HG03354 (cell line): ENCODE data around the gene PABPN1.

Experiments
- ATAC-seq: cut with Tn5 transposase; IDR thresholded peaks from one replicate; pipeline ENCODE4 v1.9.1; 2021; ENCODE audit warnings: mild to moderate bottlenecking; ENCODE audit not compliant: unreplicated experiment, poor library complexity, severe bottlenecking

The PABPN1 gene

DNA sequence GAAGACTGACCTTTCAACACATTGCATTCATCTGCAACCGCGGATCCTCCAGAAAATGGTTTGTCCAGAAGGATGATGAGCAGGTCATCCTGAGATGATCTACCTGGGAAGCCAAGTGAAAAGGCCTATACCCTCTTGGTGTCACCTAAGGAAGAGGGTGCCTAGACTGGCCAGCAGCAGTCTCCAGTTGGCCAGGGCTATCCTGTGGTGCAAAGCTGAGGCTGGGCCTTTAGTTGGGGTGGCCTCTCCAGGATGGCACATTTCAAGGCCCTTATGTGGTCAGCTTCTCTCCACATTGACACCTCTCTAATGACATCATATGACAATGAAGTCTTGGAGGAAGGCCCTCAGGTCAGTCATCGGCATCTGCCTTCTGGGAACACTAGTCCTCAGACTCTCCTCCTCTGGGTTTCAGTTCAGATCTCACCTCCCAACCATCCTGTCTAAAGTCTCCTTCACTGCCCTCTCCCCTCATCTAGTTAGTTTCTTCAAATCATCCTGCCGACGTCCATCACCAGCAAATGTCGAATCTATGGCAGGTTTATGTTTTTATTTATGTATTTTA is 34.7 kb downstream of the PABPN1 start:
- no peak for ATAC-seq

DNA sequence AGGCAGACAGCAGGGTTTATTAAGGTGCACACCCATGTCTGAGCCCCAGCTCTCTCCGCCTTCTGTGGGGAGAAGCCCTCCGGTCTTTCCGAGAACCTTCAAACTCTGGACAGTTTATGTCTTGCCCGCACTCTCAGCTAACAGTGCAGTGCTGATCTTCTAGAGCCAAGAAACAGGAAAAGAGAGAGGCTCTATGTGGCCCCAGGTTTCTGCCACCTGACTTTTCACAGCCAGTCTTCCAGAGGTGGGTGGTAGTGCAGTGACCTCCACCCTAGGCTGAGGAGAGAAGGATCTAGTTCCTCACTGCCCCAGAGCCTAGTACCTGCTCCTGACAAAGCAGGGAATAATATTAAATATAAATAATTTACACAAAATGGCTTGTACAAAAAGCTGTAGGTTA is 35.4 kb downstream of the PABPN1 start:
- ATAC-seq, result no peak

DNA sequence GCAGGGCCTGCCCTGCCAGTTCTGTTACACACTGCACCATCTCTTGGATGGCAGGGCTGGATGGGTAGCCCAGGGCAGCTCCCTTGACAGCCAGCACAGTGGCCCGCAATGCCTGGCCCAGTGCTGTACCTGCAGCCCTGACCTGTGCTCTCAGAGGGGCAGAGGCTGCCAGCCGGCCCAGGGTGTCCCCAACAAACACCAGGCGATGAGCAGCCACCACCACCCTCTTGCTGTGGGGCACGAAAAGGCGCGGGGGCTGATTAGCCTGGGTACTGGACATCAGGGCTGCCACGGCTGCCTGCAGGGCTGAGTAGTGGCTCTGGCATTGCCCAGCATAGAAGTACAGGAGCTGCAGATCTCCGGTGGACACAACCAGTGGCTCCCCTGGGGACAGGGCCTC is 36.0 kb downstream of the PABPN1 start:
- no peak for ATAC-seq

DNA sequence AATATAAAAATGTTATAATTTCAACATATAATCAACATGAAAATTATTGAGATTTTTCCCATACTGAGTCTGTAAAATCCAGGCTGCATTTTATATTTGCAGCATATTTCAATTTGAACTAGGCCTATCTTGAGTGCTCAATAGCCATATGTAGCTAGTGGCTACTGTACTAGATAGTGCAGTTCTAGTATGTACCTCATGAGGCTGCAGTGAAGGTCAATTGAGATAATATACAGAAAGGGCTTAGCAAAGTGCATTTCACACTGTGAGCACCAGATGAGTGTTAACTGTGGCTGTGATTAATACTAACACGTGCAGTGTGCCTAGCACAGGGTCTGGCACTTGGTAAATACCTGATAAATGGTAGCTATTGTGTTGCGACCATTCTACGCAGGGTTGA is 36.8 kb downstream of the PABPN1 start:
- no peak for ATAC-seq

DNA sequence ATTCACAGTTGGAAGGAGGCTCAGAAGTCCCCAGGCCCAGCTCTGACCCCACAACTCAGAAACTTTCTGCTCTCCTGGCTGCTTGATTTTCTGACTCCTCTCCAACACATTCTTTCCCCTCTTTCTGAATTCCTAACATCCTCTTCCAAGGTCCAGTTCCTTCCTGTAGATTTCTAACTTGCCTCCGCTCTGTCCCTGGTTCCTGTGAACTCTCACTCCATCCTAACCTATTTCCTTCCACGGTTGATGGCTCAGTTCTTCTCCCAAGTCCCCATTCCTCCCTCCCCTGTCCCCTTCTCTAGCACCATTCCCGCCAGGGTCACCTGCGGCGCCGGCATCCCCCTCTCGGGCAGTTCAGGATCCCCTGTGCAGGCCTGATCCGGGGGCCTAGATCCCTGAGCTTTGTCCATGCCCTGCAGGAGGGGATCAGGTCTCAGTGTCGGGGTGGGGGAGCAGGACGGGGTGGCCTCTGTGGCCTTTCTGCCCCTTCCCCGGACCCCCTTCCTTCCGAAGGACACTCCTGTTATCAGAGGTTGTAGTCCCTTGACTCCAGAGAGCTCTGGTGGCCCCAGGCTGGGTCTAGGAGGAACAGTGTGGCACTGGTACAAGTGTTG is 37.4 kb downstream of the PABPN1 start:
- ATAC-seq, result no peak

DNA sequence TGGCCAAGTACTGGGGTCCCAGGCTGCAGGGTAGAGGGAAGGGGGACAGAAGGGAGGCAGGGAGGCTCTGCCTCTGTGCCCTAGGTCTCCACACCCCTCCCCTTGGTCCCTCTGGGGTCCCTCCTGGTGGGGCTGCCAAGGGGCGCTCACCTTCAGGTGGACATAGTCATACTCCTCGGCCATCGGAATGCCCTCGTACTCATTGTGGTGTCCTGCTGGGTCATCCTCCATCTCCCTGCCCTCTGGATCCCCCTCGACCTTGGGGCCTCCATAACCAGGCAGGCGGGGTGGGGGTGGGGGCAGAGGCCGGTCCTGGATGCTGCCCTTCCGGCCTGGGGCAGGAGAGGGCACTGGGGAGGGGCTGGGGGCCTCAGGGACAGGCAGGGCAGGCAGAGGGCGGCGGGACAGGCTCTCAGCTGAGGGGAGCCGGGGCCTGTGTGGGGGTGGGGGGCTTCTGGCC is 37.9 kb downstream of the PABPN1 start:
- ATAC-seq, result no peak

DNA sequence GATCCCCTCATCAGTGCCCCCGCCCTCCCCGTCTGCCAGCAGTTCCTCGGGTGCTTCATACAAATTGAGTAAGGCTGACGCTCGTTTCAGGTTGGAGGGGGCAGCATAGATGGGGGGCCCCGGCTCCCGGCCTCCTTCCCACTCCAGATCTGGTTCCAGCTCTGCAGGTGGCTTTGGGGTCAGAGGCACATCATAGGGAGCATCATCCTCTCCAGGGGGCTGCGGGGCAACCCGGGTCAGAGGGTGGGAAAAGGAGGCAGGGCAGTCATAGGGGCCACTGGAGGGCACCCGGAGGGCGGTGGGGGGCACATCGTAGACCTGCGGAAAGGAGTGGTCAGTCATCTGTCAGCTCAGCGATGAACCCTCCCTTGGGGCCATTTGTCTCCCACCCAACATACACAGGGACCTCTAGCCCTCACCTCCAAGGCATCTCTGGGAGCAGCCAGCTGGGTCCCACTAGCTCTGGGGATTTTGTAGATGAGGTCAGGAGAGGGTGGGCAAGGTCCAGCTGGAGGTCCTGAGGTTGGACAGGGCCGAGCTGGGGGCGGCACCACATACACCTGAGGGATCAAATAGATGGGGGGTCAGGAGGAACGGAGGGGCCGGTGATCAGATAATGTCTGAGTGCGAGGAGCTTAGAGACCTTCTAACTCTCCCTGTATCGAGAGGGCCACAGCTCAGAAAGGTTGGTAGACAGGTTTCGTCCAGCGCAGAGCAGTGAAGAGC is 38.6 kb downstream of the PABPN1 start:
- no peak for ATAC-seq

DNA sequence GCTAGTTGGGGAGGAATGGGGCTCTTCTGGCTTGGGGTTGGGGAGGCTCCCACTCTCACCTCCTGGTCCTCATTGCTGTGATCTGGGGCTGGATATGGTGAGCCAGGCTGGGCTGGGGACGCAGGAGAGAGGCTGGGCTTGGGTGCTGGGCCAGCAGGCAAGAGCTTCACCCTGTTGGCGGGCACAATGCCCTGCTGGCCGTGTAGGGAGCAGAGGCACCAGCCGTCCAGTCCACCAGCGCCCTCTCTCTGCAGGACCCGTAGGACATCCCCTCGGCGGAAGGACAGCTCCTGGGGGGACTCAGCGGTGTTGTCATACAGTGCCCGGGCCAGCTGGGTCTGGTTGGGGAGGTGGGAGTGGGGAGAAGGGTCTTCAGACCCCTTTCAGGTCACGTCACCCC is 39.2 kb downstream of the PABPN1 start:
- no peak for ATAC-seq

DNA sequence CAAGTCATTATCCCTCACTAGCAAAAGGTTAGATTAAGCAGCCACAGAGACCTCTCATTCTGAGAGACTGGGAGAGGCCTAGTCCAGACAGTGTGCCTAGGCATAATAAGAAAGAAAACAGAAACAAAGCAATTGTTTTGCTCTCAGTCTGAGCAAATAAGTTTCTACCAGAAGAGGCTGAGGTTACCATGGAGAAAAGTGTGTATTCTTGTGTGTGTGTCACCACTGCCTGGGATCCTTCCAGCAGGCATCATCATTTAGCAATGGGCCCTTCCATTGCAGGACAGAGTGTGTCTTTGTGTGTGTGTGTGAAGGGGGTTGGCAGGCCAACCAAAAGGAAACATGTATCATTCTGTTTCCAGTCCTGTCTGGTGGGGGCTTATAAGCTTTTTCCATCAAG is 40.1 kb downstream of the PABPN1 start:
- no peak for ATAC-seq

DNA sequence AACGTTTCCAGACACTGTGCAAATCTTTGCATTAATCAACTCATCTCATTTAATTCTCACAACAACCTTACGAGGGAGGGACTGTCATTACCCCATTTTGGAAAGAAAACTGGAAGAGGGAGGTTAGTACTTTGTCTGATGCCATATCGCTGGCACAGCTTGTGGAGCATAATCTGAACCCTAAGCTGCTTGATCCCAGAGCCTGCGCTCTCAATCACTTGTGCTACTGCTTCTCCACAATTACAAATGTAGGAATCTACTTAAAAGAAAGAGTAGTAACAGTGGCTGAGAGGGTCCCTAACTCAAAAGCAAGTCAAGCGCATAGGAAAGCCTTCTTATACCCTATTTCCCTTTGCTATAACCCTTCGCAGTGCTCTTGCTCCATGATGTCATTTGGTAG is 40.5 kb downstream of the PABPN1 start:
- ATAC-seq, result no peak

DNA sequence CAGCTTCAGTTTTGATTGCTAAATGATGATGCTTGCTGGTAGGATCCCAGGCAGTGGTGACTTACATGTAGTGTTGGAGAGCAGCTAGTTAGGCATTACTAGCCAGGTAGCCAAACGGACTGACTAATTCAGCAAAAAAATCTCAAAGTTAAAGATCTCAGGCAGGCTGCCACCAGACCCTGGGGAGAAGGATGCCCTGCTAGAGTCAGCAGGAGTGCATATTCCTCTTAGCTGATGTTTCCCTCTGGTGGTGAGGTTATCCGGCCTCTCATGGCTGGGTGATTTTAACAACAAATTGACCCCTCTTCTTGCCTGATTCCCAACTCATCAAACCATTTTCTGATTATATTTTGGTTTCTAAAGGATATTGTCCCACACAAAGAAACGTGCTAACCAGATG is 40.9 kb downstream of the PABPN1 start:
- no peak for ATAC-seq

DNA sequence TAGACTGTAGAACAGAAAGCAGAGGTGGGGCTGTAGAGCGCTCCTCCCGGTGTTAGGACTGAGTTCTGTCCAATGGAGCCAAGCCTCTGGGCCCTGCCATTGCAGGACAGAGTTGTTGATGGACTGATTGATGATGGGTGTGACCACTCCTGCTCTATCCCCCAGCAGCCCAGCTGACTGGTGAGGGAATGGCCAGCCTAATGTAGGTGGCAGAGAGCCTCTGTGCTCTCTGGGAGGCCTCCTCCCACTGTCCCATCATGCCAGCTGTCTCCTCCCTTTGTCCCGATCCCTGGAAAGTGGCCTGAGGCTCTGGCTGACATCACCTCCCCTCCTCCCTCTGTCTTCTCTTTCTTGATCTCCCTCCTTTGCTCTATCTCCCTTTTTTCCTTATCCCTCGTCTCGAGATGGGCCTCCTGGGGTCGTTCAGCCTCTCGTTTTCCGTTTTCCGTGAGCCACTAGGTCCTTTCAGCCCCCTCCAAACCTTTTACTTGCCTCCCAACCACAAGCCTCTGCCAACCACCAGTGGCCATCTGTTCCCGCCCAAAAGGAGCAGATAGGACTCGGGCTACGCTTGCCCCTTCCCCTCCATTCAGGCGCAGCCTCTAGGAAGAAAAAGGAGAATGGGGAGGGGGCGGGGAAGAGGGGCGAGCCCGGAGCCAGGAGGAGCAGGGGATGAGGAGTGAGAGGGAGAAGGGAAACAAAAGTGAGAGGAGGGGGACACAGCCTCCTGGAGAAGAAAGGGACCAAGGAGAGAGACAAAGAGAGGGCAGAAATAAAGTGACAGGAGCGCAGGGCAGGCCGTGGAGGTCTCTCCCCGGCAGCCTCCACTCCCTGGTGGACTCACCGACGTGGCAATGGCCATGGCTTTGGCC is 43.1 kb downstream of the PABPN1 start:
- no peak for ATAC-seq

DNA sequence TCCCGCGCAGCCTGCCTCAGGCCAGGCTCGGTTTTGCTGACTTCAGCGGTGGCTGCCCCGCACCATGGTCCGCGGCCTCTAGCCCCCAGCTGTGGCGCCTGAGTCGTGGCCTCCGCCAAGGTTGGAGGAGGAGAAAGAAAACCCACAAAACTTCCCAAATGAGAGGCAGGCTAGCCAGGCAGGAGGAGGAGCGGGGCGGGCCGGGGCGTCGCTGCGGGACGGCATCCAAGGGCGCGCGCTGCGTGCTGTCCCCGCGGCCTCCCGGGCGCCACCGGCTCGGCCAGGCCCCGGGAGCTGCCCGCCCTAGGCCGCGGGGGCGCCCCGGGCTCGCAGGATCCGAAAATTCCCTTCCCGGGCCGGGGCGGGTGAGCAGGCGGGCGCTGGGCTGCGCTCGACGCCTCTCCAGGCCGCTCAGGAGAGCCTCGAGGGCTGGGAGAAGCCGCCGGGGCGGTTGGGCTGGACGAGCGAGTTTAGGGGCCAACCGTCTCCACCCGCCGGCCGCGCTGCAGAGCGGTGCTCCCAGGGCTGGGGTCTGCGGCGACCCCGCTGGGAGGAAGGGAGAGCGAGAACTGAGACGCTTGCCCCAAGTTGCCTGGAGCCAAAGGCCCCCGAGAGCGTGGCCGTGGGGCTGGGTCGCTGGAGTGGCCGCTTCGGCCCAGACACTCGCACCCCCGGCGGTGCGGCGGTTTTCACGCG is 43.9 kb downstream of the PABPN1 start, which contains the start of gene EFS:
Gene EFS (minus strand): TSS at position 137 of the 696 bp plus-strand sequence. CDS start 147 bp downstream, outside the sequence.
- no peak for ATAC-seq

DNA sequence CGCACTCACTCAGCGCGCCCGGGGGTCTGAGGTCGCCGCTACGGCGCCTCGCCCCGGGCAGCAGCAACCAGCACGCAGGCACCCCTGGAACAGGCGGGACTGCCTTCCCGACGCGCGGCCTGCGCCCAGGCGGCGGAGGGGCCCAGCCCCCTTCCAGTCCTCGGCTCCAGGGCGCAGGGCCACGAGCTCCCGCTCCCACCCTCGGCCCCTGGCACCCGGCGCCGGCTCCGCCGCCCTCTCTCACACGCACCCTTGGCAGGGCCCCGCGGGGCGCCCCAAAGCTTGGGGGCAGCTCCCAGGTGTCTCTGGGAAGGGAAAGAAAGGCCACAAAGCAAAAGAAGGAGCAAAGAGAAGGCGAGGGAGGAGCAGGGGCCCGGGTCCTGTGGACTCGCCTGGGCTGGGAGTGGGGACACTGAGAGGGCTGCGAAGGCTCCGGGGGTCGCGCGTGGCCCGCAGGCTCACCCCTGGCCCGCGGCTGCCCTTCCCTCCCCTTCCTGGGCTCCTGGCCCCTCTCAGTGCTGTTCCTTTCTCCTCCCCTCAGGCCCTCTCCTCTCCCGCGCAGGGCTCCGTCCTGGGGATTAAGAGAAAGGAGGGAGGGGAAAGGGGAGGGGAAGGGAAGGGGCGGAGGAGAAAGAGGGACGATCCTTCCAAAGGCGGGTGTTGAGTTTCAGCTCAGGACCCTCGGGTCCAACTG is 44.6 kb downstream of the PABPN1 start:
- ATAC-seq, result no peak

DNA sequence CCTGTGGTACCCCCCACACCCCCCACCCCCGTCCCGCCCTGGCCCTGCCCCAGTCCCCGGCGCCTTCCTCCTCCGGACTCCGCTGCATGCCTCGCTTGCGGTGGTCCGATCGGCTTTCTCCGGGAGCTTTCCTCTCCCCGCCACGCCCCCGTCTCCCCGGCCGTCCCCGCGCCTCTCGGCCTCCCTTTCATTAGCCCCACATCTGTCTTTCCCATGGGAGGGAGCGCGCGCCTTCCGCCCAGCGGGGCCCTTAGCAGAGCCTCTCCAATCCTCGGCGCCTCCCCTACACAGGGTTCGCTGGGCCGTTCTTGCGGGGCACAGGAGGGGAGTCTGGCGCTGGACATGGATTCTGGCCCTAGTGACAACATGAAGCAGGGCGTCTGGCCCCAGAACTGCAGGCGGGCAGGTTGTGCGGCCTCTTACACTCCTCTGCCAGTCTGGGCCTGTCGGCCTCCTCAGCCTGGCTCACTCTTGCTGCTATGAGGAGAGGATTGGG is 45.2 kb downstream of the PABPN1 start:
- no peak for ATAC-seq

DNA sequence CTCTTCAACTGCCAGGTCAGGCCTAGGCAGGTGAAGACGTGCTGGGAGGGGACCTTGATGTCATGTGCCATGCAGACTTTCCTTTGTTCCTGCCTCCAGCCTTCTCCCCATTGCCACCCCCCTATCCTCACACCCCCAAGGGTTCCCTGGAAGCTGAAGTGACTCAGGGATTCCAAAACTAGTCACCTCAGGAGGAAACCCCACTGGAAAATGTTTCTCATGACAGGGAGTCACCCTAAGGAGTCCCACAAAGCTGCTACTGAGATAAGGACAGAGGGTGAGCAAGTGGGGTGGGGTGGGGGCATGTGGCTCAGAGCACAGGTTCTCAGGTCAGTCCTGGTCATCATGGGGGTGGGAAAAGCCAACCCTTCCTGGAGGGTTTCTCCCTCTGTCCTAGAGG is 49.0 kb downstream of the PABPN1 start:
- ATAC-seq, result no peak

DNA sequence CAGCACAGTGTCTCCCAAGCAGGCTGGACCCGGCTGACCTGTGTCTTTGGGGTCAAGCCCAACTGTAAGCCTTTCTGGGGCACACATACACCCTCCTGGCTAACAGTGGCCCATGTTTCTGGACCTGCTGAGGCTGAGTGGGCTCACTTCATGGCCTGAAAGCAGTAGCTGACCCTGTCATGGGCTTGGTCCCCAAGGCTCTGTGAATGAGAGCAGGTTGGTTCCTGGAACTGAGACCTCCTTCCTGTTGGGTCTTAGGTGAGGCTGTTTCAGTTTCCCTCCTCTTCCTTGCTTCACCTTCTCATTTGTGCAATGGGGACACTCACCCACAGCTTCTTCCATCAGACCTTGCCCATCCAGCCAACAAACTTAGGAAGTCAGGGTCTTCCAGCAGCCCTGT is 50.6 kb downstream of the PABPN1 start:
- ATAC-seq, result no peak

DNA sequence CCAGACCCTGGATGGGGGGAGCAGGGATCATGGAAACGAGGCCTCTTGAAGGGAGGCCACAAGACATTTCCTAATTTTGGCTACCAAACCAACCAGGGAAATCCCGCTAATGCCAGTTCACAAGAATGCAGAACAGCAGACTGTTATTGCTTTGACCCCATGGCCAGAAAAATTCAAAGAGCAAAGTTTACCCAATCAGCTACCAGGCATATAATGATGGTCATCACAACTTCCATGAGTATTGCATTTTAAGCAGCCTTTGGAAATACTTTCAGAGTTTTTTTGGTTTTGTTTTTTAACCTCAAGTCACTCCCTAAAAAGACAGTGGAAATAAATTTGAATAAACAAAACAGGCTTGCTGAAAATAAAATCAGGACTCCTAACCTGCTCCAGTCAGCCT is 51.3 kb downstream of the PABPN1 start, which contains the start of gene IL25:
Gene IL25 (plus strand): TSS at position 301 of the 400 bp plus-strand sequence.
- no peak for ATAC-seq

DNA sequence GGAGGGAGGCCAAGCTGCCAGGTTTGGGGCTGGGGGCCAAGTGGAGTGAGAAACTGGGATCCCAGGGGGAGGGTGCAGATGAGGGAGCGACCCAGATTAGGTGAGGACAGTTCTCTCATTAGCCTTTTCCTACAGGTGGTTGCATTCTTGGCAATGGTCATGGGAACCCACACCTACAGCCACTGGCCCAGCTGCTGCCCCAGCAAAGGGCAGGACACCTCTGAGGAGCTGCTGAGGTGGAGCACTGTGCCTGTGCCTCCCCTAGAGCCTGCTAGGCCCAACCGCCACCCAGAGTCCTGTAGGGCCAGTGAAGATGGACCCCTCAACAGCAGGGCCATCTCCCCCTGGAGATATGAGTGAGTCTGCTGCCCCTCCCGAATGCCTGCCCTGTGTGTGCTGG is 51.8 kb downstream of the PABPN1 start:
- no peak for ATAC-seq
